ENCODE results near the gene ZBTB33. TPM values are rescaled to one million over a fixed set of nuclear protein-coding genes. Genes with fewer than 3 reads are reported as not detected.

ZBTB33 gene
- total RNA-seq, 1 experiment from 2014 or later = 29.0 TPM

GRCh38 chrX:120305531-120306141, 55.0 kb downstream of the ZBTB33 start:
- no peaks in the 10 kb centered on the region for H3F3A ChIP-seq (ENCODE audit: insufficient read depth, low read depth)
- H3K9me2 ChIP-seq (ENCODE audit: insufficient read depth) = no peaks in the 10 kb centered on the region
- TF ChIP-seq CTCF (conservative IDR thresholded peaks at IDR 0.05) (no peak), EZH2 (IDR thresholded peaks at IDR 0.05; ENCODE audit: low read depth) (no peak)
- H3K27me3 ChIP-seq (ENCODE audit: insufficient read depth, low read depth) = no peaks in the 10 kb centered on the region
- DNase-seq = no peak
- H3K4me2 ChIP-seq = no peak overlapping the region
- no peaks in the 10 kb centered on the region for H3K79me2 ChIP-seq (ENCODE audit: low read depth)
- intact Hi-C loops (cut with micrococcal nuclease; ENCODE audit: unreplicated experiment) = no loop called here
- no peak overlapping the region for H2AFZ ChIP-seq
- no peaks in the 10 kb centered on the region for H4K20me1 ChIP-seq (ENCODE audit: insufficient read depth)
- BruUV-seq (replicated peaks) = no TSS peak
- no peaks in the 10 kb centered on the region for H3K36me3 ChIP-seq (ENCODE audit: low read depth)
- no peaks in the 10 kb centered on the region for H3K9me3 ChIP-seq (ENCODE audit: insufficient read depth, low read depth)
- POLR2A ChIA-PET (ENCODE audit: unreplicated experiment) = no interaction called here
- H3K4me1 ChIP-seq (replicated peaks; ENCODE audit: insufficient read depth) = 0 out of 2 replicates have a peak, but pooled peaks cover 3% of the 10 kb centered on the region
- CTCF ChIA-PET = no interaction called here
- no peak overlapping the region for H3K27ac ChIP-seq
- no peak overlapping the region for H3K4me3 ChIP-seq

- intact Hi-C loops (cut with micrococcal nuclease; ENCODE audit: unreplicated experiment) = no loop called here
- Histone ChIP-seq H3K27ac (no peak overlapping the region), H3K27me3 (ENCODE audit: insufficient read depth, low read depth) (no peaks in the 10 kb centered on the region), H3K4me2 (no peak overlapping the region), H4K20me1 (ENCODE audit: insufficient read depth) (no peaks in the 10 kb centered on the region), H3K9me2 (ENCODE audit: insufficient read depth) (no peaks in the 10 kb centered on the region), H2AFZ (no peak overlapping the region; the same call in 1 of the 2 replicates), H3K79me2 (ENCODE audit: low read depth) (no peaks in the 10 kb centered on the region), H3K9me3 (ENCODE audit: insufficient read depth, low read depth) (no peaks in the 10 kb centered on the region), H3K36me3 (ENCODE audit: low read depth) (no peaks in the 10 kb centered on the region), H3K4me3 (no peak overlapping the region), H3F3A (ENCODE audit: insufficient read depth, low read depth) (no peaks in the 10 kb centered on the region), H3K4me1 (replicated peaks; ENCODE audit: insufficient read depth) (0 out of 2 replicates have a peak, but pooled peaks cover 3% of the 10 kb centered on the region)
- TF ChIP-seq EZH2 (IDR thresholded peaks at IDR 0.05; ENCODE audit: low read depth) (no peak), CTCF (conservative IDR thresholded peaks at IDR 0.05) (no peak)
- CTCF ChIA-PET = no interaction called here
- BruUV-seq (replicated peaks) = no TSS peak
- POLR2A ChIA-PET (ENCODE audit: unreplicated experiment) = interaction anchor here (0.6 kb wide), 1 partner anchor 120 kb away, joined by 4 read pairs; no protein-coding TSS in a partner anchor
- no peak for DNase-seq
Measured at GRCh38 chrX:120306630-120307029, 56.0 kb downstream of the ZBTB33 start.

Other genes with a start within 250 kb of the ZBTB33 start
- gene RHOXF2B, start 173.1 kb upstream of the ZBTB33 start, total RNA-seq (2021) = not detected in 2 replicates
- gene RHOXF1, start 134.9 kb upstream of the ZBTB33 start, total RNA-seq (2021) = 0.81 TPM in 1 of 2 replicates, not detected in the other
- gene RHOXF2, start 92.2 kb upstream of the ZBTB33 start, total RNA-seq (2021) = not detected in 2 replicates
- gene TMEM255A, start 60.6 kb downstream of the ZBTB33 start, total RNA-seq (2021) = 9.4 and 16.7 TPM in 2 replicates
- gene ATP1B4, start 111.3 kb downstream of the ZBTB33 start, total RNA-seq (2021) = not detected in 2 replicates
- gene LAMP2, start 218.5 kb downstream of the ZBTB33 start, total RNA-seq (2021) = 92.4 and 123 TPM in 2 replicates